HepG2 (cell line): Measurements from ENCODE around the gene STMN3. TPM values are rescaled to one million over a fixed set of nuclear protein-coding genes. Genes with fewer than 3 reads are reported as not detected.
A peak's percentile ranks its signal among the peaks of the same experiment; 100 is the strongest.

Experiments used
- BHLHE40 ChIP-seq: IDR thresholded peaks from 2 replicates; pipeline ENCODE4 v1.6.1; 2011; ENCODE audit warnings: low read length, improper control_type of control experiment
- BRD4 ChIP-seq: sonication (generic); formaldehyde crosslinking; IDR thresholded peaks from 2 replicates; pipeline ENCODE4 v1.4.0; 2020; ENCODE audit warnings: missing genetic modification reagents
- CREB3 ChIP-seq: sonication (generic); formaldehyde crosslinking; IDR thresholded peaks from 2 replicates; pipeline ENCODE4 v1.5.0; 2020; ENCODE audit warnings: missing genetic modification reagents
- DMAP1 ChIP-seq: IDR thresholded peaks from 2 replicates; pipeline ENCODE4 v1.6.1; 2016
- FIP1L1 ChIP-seq: fragments of 200-400 bp; formaldehyde crosslinking; IDR thresholded peaks from 2 replicates; pipeline ENCODE4 v1.6.1; 2018; ENCODE audit warnings: low read depth, mild to moderate bottlenecking, low read length, moderate library complexity, borderline replicate concordance; ENCODE audit not compliant: insufficient read depth
- GABPB1 ChIP-seq: IDR thresholded peaks from 2 replicates; pipeline ENCODE4 v1.6.1; 2016; ENCODE audit warnings: mild to moderate bottlenecking, missing genetic modification reagents, moderate library complexity, missing compliant biosample characterization
- GRHL1 ChIP-seq: sonication (generic); formaldehyde crosslinking; conservative IDR thresholded peaks from 2 replicates; pipeline ENCODE4 v1.8.0; 2022; ENCODE audit warnings: missing genetic modification reagents
- HNRNPK ChIP-seq: fragments of 200-400 bp; formaldehyde crosslinking; IDR thresholded peaks from 2 replicates; pipeline ENCODE4 v1.6.1; 2018; ENCODE audit warnings: low read length, low read depth, moderate library complexity, mild to moderate bottlenecking; ENCODE audit not compliant: poor library complexity, severe bottlenecking
- KDM5B ChIP-seq: sonication (generic); formaldehyde crosslinking; IDR thresholded peaks from 2 replicates; pipeline ENCODE4 v1.4.0; 2020; ENCODE audit warnings: missing genetic modification reagents, mild to moderate bottlenecking, borderline replicate concordance
- MLLT10 ChIP-seq: sonication (generic); formaldehyde crosslinking; IDR thresholded peaks from 2 replicates; pipeline ENCODE4 v1.4.0; 2020; ENCODE audit warnings: missing genetic modification reagents
- NBN ChIP-seq: fragments of 450-650 bp; conservative IDR thresholded peaks from 2 replicates; pipeline ENCODE4 v1.6.1; 2017
- NFE2 ChIP-seq: sonication (generic); formaldehyde crosslinking; IDR thresholded peaks from 2 replicates; pipeline ENCODE4 v1.4.0; 2020; ENCODE audit warnings: missing genetic modification reagents
- PAX8 ChIP-seq: sonication (generic); formaldehyde crosslinking; IDR thresholded peaks from 2 replicates; pipeline ENCODE4 v1.8.0; 2022; ENCODE audit warnings: mild to moderate bottlenecking, missing genetic modification reagents, borderline replicate concordance
- RBFOX2 ChIP-seq: fragments of 200-400 bp; formaldehyde crosslinking; IDR thresholded peaks from 2 replicates; pipeline ENCODE4 v1.6.1; 2017; ENCODE audit warnings: low read depth, mild to moderate bottlenecking, low read length
- SPEN ChIP-seq: sonication (generic); formaldehyde crosslinking; IDR thresholded peaks from 2 replicates; pipeline ENCODE4 v1.5.1; 2020; ENCODE audit warnings: low read depth, mild to moderate bottlenecking, missing genetic modification reagents
- YY1 ChIP-seq: IDR thresholded peaks from 2 replicates; pipeline ENCODE4 v1.6.1; 2011; ENCODE audit warnings: low read length, low read depth, moderate library complexity, mild to moderate bottlenecking; ENCODE audit not compliant: insufficient read depth, insufficient replicate concordance
- ZBTB7A ChIP-seq: sonication (generic); formaldehyde crosslinking; IDR thresholded peaks from 2 replicates; pipeline ENCODE4 v1.8.0; 2022; ENCODE audit warnings: mild to moderate bottlenecking, missing genetic modification reagents
- ZNF142 ChIP-seq: sonication (generic); formaldehyde crosslinking; IDR thresholded peaks from 2 replicates; pipeline ENCODE4 v1.4.0; 2020; ENCODE audit warnings: missing genetic modification reagents
- ZNF230 ChIP-seq: sonication (generic); formaldehyde crosslinking; IDR thresholded peaks from 2 replicates; pipeline ENCODE4 v1.4.0; 2020; ENCODE audit warnings: mild to moderate bottlenecking, missing genetic modification reagents
- ZNF598 ChIP-seq: sonication (generic); formaldehyde crosslinking; IDR thresholded peaks from 2 replicates; pipeline ENCODE4 v1.5.1; 2020; ENCODE audit warnings: mild to moderate bottlenecking, missing genetic modification reagents, borderline replicate concordance
- ZNF670 ChIP-seq: sonication (generic); formaldehyde crosslinking; IDR thresholded peaks from 2 replicates; pipeline ENCODE4 v1.8.0; 2022; ENCODE audit warnings: mild to moderate bottlenecking, missing genetic modification reagents, borderline replicate concordance
- ZNF7 ChIP-seq: IDR thresholded peaks from 2 replicates; pipeline ENCODE4 v1.6.1; 2016; ENCODE audit warnings: missing biosample characterization, missing genetic modification reagents
- polyA plus RNA-seq, 8 experiments: library from polyadenylated mRNA; depleted of rRNA in 3 of 8; stranded (reverse) in 7 of 8; unstranded in 1 of 8; fragments of >200 nt; fragmentation: Illumina TruSeq in 4 of 8; extraction: Trizol in 4 of 8; gene quantifications; 2 replicates each; pipeline versions ENCODE4 v1.2.1 to v1.2.3, GENCODE V29; 2011 to 2016; ENCODE audit warnings: low read depth in 4 of 8, missing spikeins in 1 of 8, mixed read lengths in 1 of 8; ENCODE audit not compliant: insufficient read depth in 1 of 8
- total RNA-seq, 5 experiments: library from RNA; depleted of rRNA; stranded (reverse); fragments of >200 nt; fragmentation: Illumina TruSeq; extraction: Trizol; gene quantifications; 2 replicates each; pipeline ENCODE4 v1.2.3, GENCODE V29; 2016; ENCODE audit warnings: low read depth in 1 of 5

Gene STMN3
- total and polyA plus RNA-seq, 2 of the 13 experiments (the other 11 are each of a cell fraction or from before 2014, with no cell fraction given): 21.0 to 48.3 TPM

DNA sequence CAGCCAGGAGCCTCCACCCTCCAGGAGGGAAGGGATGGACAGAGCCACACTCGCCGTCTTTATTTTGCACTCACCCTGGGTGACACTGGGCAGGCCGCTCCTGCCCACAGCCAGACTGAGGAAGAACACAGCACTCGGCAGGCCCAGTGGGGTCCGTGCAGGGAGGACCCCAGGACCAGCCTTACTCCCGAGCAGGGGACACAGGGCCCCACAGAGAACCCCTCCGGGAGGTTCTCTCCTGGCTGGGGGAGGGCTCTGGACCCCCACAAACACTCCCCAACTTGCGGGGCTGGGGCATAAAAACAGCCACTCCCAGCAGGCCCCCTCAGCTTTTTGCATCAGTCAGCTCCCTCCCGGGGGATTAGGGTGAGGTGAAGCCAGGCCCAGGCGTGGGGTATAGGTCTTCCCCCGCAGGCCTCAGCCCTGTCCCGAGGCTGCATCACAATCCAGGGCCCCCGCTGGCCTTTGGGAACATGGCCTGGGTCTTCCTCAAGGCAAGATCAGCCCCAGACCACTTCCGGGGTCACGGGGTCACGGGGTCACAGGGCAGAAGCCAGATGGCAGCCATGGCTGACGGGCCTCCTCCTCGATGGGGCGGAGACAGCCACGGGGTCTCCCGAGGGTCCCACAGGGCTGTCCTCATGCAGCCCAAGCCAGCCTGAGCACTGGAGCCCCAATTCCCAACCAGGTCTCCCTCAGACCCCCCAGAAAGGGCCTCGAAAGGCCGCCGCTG is 46.4 kb upstream of the STMN3 start (continued):
- TF ChIP-seq RBFOX2 (peak; percentile 29), ZNF670 (CRISPR knock-in tag) (no peak), ZNF598 (CRISPR knock-in tag) (peak; percentile 54; the same call in 1 of the 2 replicates), ZNF142 (CRISPR knock-in tag) (no peak), DMAP1 (CRISPR knock-in tag) (no peak), BRD4 (CRISPR knock-in tag) (no peak), HNRNPK (no peak), GABPB1 (CRISPR knock-in tag) (peak; percentile 63; the same call in 1 of the 2 replicates), YY1 (no peak), NFE2 (CRISPR knock-in tag) (no peak), FIP1L1 (no peak), CREB3 (CRISPR knock-in tag) (no peak), BHLHE40 (no peak), SPEN (CRISPR knock-in tag) (no peak), ZNF230 (0 out of 2 replicates have a peak, but pooled peaks have one; percentile 51), PAX8 (CRISPR knock-in tag) (no peak), ZNF7 (CRISPR knock-in tag) (no peak), KDM5B (0 out of 2 replicates have a peak, but pooled peaks have one; percentile 30), ZBTB7A (CRISPR knock-in tag) (0 out of 2 replicates have a peak, but pooled peaks have one; percentile 16), NBN (no peak), GRHL1 (no peak), MLLT10 (no peak)
